HG03442 (cell line): Measurements from ENCODE around the gene ALG8.
"Not testable (repeated sequence)": the region's sequence is repeated elsewhere in the genome, so short reads cannot be mapped to it uniquely, and the experiment has no call there.

Experiments
- ATAC-seq: cut with Tn5 transposase; IDR thresholded peaks from one replicate; pipeline ENCODE4 v1.9.1; 2021; ENCODE audit warnings: mild to moderate bottlenecking, moderate library complexity; ENCODE audit not compliant: unreplicated experiment

ALG8 gene

DNA sequence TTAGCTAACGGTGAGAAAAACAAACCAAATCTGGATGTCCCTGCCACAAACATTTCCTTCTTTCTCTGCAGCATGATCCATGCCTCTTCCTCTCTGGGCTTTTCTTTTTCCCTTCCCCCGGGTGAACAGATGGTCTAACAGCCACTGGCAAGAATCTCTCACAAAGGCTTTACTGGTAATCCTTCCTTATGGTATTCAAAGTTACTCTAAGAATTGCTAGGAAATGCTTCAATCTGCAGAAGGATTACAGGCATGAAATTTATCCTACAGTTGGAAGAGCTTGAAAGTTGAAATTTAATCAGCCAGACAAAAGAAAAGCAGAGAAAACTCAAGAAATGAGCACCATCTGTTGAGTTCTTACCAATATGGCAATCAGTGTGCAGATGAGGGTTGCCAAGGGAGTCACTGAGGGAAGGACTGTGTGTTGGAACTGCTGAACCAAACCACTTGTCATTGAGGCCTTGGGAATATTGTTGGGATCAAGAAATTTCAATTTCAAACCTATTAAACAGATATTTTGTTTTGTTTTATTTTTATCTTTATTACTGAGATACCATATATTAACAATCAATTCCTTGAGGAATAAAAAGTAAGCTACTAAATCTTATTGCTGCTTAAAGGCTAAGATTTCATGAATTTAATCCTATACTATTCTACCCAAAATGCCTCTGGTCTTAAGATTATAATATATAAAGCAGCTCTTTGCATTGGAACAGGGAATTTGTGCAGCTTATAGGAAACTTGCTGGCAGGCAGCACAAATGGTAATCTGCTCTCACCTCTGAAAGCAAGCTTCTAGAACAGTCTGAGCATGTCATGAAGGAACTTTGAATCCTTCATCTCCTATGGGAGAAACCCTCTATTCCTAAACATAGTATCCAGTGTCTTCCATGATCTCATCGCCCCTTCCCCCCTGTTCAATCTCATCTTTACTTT is 30.1 kb downstream of the ALG8 start:
- ATAC-seq, result no peak

DNA sequence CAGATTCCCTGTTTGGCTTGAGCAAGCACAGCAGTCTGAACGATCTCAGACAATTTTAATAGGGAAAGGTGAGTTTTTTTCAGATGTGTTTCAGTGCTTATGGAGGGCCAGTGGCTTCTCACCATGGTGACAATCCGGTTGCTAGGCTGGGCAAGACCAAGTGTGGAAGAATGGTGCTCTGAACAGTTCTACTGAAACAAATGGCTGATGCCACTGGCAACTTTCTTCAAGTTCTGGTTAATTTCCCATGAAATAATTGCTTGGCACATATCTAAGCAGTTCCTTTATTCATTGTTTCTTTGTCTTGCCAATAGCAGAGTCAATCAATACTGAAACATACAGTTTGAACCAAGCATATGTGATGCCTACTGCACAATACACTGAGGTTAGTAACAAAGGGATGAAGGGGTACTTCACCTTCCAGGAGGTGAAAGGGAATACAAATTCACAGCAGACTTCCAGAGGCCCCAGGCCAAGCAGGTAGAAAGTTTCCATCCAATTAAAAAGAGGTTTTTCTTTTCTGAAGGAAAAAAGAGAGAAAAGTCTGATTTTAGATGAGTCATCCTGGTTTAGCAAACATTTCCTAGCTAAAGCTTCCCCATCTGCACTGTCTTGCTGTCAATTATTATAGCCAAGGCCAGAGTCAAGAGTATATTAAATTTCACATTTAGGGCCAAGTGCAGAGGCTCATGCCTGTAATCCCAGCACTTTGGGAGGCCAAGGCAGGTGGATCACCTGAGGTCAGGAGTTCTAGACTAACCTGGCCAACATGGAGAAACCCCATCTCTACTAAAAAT is 38.6 kb downstream of the ALG8 start:
- ATAC-seq, result no peak

DNA sequence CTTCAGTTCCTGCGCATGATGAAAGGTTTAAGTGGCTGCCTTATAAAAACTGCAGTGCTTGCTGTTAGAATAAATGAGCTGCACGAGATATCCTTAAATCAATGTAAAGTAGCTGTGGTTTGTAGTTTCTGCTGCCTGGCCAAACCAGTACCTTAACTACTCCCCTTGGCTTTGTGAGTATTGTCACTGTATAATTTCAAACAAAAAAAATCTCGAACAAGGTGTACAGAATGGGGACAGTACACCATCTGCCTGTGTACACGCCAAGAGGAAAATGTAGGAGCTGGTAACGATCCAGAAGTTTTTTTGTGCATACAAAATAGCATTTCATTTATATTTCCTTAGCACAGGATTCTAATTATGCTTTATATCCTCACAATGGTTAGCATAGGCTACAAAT is 39.2 kb downstream of the ALG8 start:
- no peak for ATAC-seq

DNA sequence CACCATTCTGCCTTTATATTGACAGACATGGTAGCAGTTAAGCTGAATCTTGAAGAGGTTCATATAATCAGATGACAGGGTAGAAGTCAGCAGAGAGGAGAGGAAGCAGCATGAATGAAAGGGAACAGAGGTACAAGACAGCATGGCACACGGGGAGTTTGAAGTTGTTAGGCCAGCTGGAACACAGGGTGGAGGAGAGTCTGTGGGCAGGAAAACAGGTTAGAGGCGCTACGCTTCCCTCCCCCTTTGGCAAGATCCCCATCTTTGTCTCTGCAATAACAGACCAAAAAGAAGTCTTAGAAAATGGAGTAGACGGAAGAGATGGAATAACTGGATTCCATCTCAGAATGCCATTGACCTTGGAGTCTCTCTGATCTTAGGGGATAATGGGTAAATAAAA is 39.8 kb downstream of the ALG8 start:
- ATAC-seq, result no peak

DNA sequence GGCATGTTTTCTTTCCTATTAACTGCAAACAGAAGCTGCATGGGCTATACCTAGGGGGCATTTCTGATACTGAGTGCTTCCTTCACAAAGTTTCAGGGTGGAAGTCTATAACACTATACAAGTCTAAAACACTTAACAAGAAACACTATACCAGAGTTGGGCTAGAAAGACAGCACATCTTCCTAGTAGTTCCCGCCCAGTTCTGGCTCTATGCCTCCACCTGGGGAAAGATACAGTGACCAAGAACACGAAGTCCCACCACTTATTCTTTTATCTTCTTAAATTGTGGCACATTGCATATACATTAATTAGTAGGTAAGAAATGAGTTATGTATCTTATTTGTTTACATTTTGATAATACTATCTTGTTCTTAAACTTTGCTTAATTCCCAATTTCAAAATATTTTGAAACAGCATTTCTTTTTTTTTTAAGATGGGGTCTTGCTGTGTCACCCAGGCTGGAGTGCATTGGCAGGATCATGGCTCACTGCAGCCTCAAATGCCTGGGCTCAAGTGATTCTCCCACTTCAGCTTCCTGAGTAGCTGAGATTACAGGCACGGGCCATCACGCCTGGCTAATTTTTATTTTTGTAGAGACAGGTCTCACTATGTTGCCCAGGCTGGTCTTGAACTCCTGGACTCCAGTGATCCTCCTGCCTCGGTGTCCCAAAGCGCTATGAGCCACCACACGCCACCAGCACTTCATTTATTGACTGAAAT is 41.6 kb downstream of the ALG8 start:
- ATAC-seq, result no peak

DNA sequence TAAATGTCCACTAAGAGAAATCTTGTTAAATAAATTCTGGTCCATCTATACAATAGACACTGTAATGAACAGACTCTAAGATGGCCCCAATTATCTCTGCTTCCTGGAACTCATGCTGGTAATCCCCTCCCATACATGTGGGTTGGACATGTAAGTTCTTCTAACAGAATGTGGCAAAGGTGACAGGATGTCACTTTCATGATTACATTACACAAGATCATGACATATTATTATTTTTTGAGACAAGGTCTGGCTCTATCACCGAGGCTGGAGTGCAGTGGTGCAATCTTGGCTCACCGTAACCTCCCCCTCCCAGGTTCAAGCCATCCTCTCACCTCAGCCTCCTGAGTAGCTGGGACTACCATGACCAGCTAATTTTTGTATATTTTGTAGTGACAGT is 45.2 kb downstream of the ALG8 start:
- no peak for ATAC-seq

DNA sequence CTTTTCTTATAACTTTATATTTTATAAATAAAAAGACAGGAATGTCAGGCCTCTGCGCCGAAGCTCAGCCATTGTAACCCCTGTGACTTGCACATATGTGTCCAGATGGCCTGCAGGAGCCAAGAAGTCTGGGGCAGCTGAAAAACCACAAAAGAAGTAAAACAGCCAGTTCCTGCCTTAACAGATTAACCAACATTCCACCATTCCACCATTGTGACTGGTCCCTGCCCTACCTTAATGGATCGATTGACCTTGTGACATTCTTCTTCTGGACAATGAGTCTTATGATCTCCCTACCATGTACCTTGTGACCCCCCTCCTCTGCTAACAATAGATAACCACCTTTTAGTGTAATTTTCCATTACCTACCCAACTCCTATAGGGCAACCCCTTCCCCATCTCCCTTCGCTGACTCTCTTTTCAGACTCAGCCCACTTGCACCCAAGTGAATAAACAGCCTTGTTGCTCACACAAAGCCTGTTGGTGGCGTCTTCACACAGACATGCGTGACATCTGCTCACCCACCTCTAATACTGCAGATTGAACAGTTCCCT is 52.8 kb downstream of the ALG8 start:
- ATAC-seq, result not testable (repeated sequence)

DNA sequence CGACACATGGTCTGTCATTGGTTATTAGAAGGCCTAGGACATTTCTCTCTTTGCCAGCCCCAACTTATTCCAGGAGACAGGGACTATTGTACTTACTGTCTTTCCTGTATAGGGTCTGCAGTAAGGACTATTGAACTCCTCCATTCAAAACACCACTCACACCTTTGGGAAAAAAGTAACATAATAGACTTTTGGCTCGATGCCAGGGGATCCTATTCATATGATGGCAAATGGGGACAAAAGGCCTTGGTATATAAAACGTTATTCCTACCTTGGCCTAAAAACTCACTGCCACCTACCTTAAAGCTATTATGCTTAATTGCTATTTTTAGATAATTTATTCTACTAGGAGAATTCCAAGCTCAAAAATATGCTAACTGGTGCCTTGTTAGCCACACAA is 53.5 kb downstream of the ALG8 start:
- ATAC-seq, result no peak

DNA sequence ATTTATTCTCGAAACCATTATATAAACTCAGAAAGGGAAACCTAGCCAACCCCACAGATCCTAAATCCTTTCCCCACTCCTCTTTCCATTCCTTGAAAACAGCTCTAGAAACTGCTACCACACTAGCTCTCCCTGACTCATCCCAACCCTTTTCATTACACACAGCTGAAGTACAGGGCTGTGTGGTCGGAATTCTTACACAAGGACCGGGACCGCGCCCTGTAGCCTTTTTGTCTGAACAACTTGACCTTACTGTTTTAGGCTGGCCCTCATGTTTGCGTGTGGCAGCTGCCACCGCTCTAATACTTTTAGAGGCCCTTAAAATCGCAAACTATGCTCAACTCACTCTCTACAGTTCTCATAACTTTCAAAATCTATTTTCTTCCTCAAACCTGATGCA is 54.9 kb downstream of the ALG8 start:
- not testable (repeated sequence) for ATAC-seq

DNA sequence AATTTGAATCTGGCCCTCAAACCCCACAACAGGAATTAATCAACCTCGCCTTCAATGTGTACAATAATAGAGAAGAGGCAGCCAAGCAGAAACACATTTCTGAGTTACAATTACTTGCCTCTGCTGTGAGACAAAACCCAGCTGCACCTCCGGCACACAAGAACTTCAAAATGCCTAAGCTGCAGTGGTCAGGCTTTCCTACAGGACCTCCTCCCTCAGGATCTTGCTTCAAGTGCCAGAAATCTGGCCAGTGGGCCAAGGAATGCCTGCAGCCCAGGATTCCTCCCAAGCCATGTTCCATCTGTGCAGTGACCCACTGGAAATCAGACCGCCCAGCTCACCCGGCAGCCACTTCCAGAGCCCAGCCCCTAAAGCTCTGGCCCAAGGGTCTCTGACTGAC is 56.4 kb downstream of the ALG8 start:
- ATAC-seq, result no peak

DNA sequence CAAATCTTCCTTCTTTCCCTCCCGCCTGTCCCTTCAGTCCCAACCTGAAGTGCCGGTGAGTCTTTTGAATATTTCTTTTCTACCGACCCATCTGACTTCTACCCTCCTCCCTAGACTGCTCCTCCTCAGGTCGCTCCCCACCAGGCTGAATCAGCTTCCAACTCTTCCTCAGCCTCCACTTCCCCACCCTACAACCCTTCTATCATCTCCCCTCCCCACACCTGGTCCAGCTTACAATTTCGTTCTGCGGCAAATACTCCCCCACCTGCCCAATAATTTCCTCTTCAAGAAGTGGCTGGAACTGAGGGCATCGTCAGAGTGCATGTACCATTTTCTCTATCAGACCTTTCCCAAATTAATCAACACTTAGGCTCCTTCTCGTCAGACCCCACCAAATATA is 57.3 kb downstream of the ALG8 start:
- ATAC-seq, result no peak

DNA sequence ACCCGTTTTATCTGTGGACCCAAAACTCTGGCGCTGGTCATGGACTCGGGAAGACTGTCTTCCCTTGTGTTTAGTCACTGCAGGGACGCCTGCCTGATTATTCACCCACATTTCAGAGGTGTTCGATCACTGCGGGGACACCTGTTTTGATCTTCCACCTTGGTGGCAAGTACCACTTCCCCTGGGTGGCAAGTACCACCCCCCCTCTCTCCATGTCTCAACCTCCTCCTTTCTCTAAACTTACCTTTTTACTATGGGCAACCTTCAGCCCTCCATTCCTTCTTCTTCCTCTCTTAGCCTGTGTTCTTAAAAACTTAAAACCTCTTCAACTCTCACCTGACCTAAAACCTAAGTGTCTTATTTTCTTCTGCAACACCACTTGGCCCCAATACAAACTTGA is 57.8 kb downstream of the ALG8 start:
- ATAC-seq, result no peak

DNA sequence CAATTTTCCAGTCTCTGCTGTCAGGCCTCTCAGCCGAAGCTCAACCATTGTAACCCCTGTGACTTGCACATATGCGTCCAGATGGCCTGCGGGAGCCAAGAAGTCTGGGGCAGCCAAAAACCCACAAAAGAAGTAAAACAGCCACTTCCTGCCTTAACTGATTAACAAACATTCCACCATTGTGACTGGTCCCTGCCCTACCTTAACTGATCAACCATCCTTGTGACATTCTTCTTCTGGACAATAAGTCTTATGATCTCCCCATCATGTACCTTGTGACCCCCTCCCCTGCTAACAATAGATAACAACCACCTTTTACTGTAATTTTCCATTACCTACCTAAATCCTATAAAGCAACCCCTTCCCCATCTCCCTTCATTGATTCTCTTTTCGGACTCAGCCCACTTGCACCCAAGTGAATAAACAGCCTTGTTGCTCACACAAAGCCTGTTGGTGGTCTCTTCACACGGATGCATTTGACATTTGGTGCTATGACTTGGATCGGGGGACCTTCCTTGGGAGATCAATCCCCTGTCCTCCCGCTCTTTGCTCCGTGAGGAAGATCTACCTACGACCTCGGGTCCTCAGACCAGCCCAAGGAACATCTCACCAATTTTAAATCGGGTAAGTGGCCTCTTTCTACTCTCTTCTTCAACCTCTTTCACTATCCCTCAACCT is 58.5 kb downstream of the ALG8 start:
- no peak for ATAC-seq

DNA sequence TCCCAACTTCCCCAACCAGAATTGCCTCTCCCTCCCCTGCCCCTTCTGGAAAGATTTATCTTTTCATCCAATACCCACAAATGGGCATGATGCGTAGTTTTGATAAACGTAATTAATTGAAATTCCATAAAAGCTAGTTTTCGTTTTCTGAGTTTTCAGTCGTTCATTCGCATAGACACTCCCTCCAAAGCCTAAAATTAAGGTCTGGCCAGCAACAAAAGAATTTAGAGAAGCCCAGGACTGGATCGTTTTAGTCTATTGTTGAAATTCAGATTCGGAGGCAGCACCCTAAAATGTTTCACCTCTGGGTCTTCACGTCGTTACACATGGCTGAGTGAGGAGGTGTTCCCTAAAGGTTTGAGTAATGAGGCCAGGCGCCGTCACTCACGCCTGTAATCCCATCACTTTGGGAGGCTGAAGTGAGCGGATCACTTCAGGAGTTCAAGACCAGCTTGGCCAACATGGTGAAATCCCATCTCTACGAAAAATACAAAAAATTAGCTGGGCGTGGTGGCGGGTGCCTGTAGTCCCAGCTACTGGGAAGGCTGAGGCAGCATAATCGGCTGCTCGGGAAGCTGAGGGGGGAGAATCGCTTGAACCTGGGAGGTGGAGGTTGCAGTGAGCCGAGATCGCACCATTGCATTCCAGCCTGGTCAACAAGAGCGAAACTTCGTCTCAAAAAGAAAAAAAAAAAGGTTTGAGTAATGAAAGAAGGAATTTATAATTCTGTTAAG is 59.2 kb downstream of the ALG8 start:
- no peak for ATAC-seq

DNA sequence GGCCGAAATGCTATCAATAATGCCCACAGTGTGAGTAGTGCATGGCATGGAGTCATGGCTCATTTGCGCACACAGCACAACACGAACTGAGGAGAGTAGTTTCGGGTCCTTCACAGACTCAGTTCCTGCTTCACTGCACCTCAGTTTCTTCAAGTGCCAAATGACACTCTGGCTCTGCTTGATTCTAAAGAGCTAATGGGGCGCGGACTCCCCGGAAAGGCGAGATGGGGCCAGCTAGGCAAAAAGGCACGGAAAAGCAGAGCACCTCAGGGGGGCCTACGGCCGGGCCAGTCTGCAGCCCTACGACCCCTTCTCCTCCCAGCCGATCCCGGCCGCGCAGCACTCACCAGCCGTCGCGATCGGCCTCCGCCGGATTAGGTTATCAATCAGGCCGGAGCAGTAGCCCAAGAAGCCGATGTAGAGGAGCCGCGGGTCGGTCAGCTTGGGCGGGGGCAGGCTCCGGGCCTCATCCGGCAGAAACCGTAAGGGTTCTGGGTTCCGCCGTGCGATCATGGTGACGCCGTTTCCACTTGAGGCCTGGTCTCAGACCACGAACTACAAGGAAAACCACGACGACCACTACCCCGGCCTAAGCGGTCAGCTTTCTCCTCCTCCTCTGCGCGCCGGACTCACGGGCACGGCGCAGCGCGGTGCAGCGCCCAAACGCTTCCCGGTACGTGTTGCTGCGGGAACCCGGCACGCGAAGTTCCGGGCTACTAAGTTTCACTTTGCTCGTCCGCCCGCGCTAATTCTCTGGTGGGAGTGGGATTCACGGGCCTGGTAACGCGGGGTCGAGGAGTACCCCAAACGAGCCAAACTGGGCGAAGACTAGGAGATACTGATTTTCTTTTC is 60.0 kb downstream of the ALG8 start, which contains the start of gene NDUFC2:
Gene NDUFC2, minus strand, starts transcription at position 631 of the 852 bp plus-strand sequence. Its CDS starts 118 bp downstream, at position 513.
- peak; percentile 74 for ATAC-seq

DNA sequence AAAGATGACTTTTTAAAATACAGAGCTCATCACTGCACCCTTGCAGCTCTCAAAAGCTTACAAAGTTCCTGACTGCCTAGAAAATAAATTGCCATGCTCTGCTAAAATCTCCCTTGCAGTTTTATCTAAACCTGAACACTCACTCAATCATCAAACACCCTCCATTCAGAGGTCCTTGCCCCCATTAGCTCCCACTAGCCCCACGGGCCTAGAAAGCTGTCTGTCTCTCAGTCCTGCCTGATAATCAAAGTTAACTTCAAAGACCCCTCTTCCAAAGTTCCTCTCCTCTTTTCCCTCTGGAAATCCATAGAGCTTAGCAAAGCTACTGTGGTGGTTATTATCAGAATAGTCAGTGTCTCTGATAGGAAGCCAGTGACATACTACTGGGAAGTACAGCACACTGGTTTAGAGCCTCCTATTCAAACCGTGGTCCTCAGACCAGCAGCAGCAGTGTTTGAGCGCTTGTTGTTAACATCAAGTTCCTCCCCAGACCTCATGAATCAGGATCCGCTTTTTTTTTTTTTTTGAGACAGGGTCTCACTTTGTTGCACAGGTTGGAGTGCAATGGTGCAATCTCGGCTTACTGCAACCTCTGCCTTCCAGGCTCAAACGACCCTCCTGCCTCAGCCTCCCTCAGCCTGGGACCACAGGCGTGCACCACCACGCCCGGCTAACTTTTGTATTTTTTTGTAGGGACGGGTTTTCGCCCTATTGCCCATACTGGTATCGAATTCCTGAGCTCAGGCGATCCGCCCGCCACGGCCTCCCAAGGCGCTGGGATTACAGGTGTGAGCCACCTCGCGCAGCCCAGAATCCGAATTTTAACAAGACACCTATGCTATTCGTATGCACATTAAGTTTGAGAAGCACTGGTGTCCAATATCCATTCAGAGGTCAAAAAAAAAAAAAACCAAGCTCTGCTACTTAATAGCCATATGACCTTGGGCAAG is 60.9 kb downstream of the ALG8 start:
- ATAC-seq, result no peak

DNA sequence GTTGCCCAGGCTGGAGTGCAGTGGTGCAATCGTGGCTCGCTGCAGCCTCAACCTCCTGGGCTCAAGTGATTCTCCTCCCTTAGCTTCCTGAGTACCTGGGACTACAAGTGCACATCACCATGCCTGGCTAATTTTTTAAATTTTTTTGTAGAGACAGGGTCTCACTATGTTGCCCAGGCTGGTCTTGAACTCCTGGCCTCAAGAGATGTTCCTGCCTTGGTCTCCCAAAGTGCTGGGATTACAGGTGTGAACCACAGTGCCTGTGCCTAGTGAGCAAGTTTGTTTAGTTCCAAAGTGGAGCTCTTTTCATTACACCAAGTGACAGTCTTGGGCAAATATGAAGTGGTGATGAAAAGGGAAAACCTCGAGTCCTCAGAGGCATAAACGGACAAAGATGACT is 61.8 kb downstream of the ALG8 start:
- not testable (repeated sequence) for ATAC-seq
